GM10266 (cell line): Measurements from ENCODE around the gene SGMS2.

ENCODE experiments used
- DNase-seq: peaks from one replicate; pipeline ENCODE4 v3.0.0; 2012; ENCODE audit errors: extremely low spot score
- CTCF ChIP-seq: IDR thresholded peaks from 2 replicates; pipeline ENCODE4 v1.5.1; 2012; ENCODE audit warnings: mild to moderate bottlenecking, low read depth; ENCODE audit not compliant: control insufficient read depth, insufficient read depth; ENCODE audit errors: missing control alignments

The SGMS2 gene

DNA sequence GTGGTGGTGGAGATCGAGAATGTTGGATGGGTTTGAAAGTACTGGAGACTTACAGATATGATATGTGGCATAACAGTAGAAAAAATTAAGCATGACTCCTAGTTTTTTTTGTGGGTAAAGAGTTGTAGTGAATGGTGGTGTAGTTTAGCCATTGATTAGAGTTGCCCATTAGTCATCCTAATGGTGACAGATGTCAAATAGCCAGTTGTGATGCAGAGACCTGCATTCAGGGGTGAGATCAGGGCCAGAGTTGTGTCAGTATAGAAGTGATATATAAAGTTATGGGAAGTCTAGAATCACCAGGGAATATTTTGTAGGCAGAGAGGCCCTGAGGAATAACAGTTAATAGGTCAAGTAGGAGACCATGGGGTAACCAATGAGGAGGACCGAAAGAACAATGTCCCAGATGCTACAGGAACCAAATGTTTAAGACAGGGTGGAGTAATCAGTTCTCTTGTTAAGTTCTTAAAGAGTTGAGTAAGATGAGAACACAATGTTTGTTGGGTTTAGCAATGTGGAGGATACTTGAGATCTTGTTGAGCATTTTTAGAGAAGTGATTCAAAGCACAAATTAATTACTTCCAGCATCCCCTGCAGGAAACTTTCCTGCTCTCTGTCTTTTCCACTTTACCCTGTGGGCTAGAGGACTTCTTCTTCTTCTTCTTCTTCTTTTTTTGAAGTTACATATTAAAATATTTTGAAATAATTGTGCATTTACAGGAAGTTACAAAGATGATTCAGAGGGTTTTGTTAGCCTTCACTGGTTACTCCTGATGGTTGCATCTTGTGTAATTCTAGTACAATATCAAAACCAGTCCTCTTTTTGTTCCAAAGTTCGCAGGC is 13.3 kb downstream of the SGMS2 start:
- no peak for TF ChIP-seq CTCF
- no peak for DNase-seq

GRCh38 chr4:107838861-107839565 is 14.3 kb downstream of the SGMS2 start:
- TF ChIP-seq CTCF = no peak
- no peak for DNase-seq

DNA sequence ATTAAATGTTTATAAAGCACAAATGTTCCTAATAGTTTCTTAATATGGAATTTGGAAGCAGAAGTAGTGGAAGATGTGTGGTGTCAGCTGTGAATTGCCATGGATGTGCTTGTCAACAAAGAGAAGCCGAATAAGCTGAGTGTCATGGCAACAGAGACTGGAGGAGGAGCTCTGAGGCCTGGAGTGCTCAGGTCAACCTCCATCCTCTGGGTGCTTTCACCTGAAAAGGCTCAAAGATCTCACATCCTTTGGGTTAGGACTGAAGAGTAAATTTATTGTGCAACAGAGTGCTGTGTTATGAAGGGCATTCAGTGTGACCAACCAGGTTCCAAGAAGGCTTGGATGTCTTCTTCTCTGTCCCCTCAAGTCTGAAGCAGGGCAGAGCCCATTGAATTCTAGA is 18.7 kb downstream of the SGMS2 start:
- DNase-seq = no peak
- TF ChIP-seq CTCF = no peak

- no peak for TF ChIP-seq CTCF
- no peak for DNase-seq
Measured at GRCh38 chr4:107845681-107846080, 20.9 kb downstream of the SGMS2 start.

DNA sequence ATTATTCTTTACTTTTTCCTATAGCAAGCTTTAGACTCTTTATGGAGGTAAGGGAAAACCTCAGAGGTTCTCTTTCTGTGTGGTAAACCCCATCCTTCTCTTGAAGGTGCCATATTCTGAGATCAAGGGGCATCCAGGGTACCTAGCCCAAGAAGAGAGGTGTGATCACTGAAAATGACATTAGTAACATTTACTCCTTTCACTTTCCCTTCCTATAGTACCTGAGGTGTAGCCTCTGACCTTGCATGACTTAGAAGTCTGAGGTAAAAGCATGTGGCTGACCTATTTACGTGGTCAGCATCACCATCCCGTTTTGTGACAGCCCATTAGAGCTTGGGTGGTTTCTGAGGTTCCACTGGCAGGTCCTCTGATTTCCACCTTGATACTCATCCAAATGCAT is 25.7 kb downstream of the SGMS2 start:
- no peak for TF ChIP-seq CTCF
- no peak for DNase-seq

DNA sequence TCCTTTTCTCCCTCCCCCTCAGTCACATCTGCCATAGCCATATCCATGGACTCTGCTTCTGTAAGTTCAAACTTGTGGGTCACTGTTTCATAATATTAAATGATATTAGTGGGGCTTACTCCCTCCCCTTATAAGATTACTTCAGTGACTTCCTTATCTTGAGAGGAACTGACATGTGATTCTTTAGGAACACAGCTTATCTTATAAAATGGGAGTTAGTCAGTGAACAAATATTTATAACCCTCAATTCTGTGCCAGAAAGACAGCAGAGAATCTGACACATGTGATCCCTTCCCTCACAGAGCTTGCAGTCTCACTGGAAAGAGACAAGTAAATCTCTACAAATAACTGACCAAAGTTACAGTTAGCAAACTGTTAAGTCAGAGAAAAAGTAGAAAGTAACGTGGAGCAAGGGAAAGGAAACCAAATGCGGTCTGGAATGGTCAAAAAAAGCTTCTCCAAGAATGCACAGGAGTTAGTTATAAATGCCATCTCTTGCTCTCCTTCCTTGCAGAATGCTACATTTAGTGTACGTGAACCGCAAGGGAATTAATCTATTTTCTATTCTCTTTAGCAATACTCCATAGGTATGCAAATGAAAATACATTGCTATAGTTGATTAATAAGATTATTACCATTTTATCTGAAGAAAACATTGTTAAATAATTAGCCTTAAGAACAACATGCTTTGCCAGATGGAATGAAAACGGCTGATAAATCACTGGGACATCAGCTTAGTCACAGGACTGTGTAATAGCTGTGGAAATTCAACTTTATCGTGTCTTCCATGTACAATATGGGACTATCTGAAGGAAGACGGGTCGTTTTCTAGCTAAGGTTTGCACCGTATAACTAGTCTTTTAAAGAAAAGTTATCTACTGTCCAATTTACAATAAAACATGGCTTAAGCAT is 29.0 kb downstream of the SGMS2 start:
- TF ChIP-seq CTCF = no peak
- DNase-seq = no peak
